Measurements from ENCODE around the gene SOWAHC. TPM values are rescaled to one million over a fixed set of nuclear protein-coding genes. Genes with fewer than 3 reads are reported as not detected.

Gene SOWAHC
- polyA plus RNA-seq, 1 of the 3 experiments (the other 2 are of a cell fraction), result 2.9 TPM

GRCh38 chr2:109632158-109632789 is 18.1 kb downstream of the SOWAHC start (continued):
- TF ChIP-seq ZBTB33 (IDR thresholded peaks at IDR 0.05; ENCODE audit: borderline replicate concordance, low read depth) (no peak), USF1 (IDR thresholded peaks at IDR 0.05; ENCODE audit: borderline replicate concordance, low read depth) (no peak), CHD2 (IDR thresholded peaks at IDR 0.05; ENCODE audit: low read length, partially characterized antibody) (no peak), ELF1 (IDR thresholded peaks at IDR 0.05) (no peak), YY1 (IDR thresholded peaks at IDR 0.05; ENCODE audit: low read depth) (no peak), SIN3A (IDR thresholded peaks at IDR 0.05; ENCODE audit: borderline replicate concordance, low read depth, low read length) (no peak), RCOR1 (IDR thresholded peaks at IDR 0.05; ENCODE audit: low read length) (no peak), PBX3 (IDR thresholded peaks at IDR 0.05) (no peak), JUND (IDR thresholded peaks at IDR 0.05) (no peak), FOXM1 (IDR thresholded peaks at IDR 0.05; ENCODE audit: low read depth) (no peak)

- TF ChIP-seq RCOR1 (IDR thresholded peaks at IDR 0.05; ENCODE audit: low read length), result no peak
- TF ChIP-seq USF1 (IDR thresholded peaks at IDR 0.05; ENCODE audit: borderline replicate concordance, low read depth), result no peak
- no peak for TF ChIP-seq CTCF (IDR thresholded peaks at IDR 0.05)
- TF ChIP-seq SIN3A (IDR thresholded peaks at IDR 0.05; ENCODE audit: borderline replicate concordance, low read depth, low read length), result no peak
- TF ChIP-seq TCF12 (IDR thresholded peaks at IDR 0.05), result no peak
- ChIA-PET POLR2A (no interaction called here), CTCF (interaction anchor here (1.9 kb wide), 1 partner anchor 20 kb away, joined by 7 read pairs; the partner anchor contains the start of genes SEPTIN10 and SOWAHC)
- Histone ChIP-seq H3K27me3 (ENCODE audit: insufficient read depth) (no peaks in the 10 kb centered on the region), H3K27ac (ENCODE audit: low read depth in 2 of 2, low read length in 1 of 2) (no peak overlapping the region), H3F3A (replicated peaks; ENCODE audit: insufficient read depth) (no peaks in the 10 kb centered on the region), H3K9me3 (no peaks in the 10 kb centered on the region), H3K9ac (no peak overlapping the region), H2AFZ (ENCODE audit: low read depth) (no peak overlapping the region), H3K4me1 (ENCODE audit: control insufficient read depth in 1 of 2, insufficient read depth in 2 of 2, low read depth in 1 of 2, low read length in 1 of 2) (no peaks in the 10 kb centered on the region), H3K4me2 (no peak overlapping the region), H4K20me1 (ENCODE audit: insufficient read depth) (no peaks in the 10 kb centered on the region), H3K4me3 (ENCODE audit: low read depth in 2 of 2, low read length in 1 of 2) (no peak overlapping the region), H3K79me2 (ENCODE audit: insufficient read depth) (no peaks in the 10 kb centered on the region), H3K9me2 (no peaks in the 10 kb centered on the region), H3K36me3 (replicated peaks in 1 of 2; ENCODE audit: control insufficient read depth in 1 of 2, insufficient read depth in 2 of 2, low read length in 1 of 2) (no peaks in the 10 kb centered on the region)
- DNase-seq, result no peak
- 88% methylated on average over 10 of the region's 10 CpGs for WGBS (ENCODE audit: low lambda C conversion rate)
Observed at GRCh38 chr2:109633284-109633961, 19.3 kb downstream of the SOWAHC start.
